GM12878 (cell line): ENCODE measurements around the gene CLDN34. TPM values are rescaled to one million over a fixed set of nuclear protein-coding genes. Genes with fewer than 3 reads are reported as not detected.

Experiments used
- ATAC-seq: fragments of 200-7000 bp; cut with Tn5 transposase; 3 replicates; pipeline ENCODE4 v1.9.1; 2020; ENCODE audit warnings: mild to moderate bottlenecking, moderate library complexity
- BruUV-seq: library from RNA; stranded (reverse); fragments of 400-500 nt; replicated peaks from 2 replicates; lab custom pipeline; 2021; lab: Mats Ljungman, UMichigan
- CTCF ChIA-PET: fragments of 300-600 bp; sonication (Branson Sonifier 250); formaldehyde crosslinking; extraction: SDS; loops from one replicate; lab custom pipeline; 2021; ENCODE audit warnings: inconsistent platforms; lab: Yijun Ruan, JAX
- POLR2A ChIA-PET: fragments of 350-600 bp; formaldehyde crosslinking; extraction: SDS; loops from one replicate; lab custom pipeline; 2021; ENCODE audit warnings: inconsistent platforms; lab: Charles Lee
- RAD21 ChIA-PET: fragments of 300-600 bp; sonication (Branson Sonifier 250); formaldehyde crosslinking; loops from one replicate; lab custom pipeline; 2023; ENCODE audit warnings: antibody characterized with exemption; ENCODE audit not compliant: unreplicated experiment; lab: Charles Lee
- SMC1A ChIA-PET: fragments of 300-600 bp; sonication (Branson Sonifier 250); formaldehyde crosslinking; loops from one replicate; lab custom pipeline; 2023; ENCODE audit not compliant: unreplicated experiment, uncharacterized antibody; lab: Charles Lee
- DNase-seq: peaks from one replicate; pipeline ENCODE4 v3.0.0-alpha.2; 2011; ENCODE audit warnings: low read depth, low spot score
- FAIRE-seq: peaks from 3 replicates; lab custom pipeline; 2011; peaks lifted over from hg19 to GRCh38; lab: Jason Lieb, UNC
- H2AFZ ChIP-seq: 2 replicates; pipeline ENCODE4 v1.6.0; 2011; ENCODE audit warnings: low read depth, low read length, control low read depth; ENCODE audit not compliant: control insufficient read depth
- H3K27ac ChIP-seq: 2 replicates; pipeline ENCODE4 v1.5.1; 2011; ENCODE audit warnings: control low read depth; ENCODE audit not compliant: control insufficient read depth, insufficient read depth
- H3K27me3 ChIP-seq, 2 experiments: replicated peaks in 1 of 2; 2 replicates each; pipeline versions ENCODE4 v1.6.0 to v1.6.1; 2011; ENCODE audit warnings: low read length in 1 of 2; ENCODE audit not compliant: control insufficient read depth in 2 of 2, insufficient read depth in 2 of 2
- H3K36me3 ChIP-seq, 2 experiments: 2 replicates each; pipeline ENCODE4 v1.5.1; 2011; ENCODE audit warnings: low read length in 1 of 2; ENCODE audit not compliant: control insufficient read depth in 2 of 2, insufficient read depth in 2 of 2
- H3K4me1 ChIP-seq: 2 replicates; pipeline ENCODE4 v1.6.1; 2011; ENCODE audit warnings: mild to moderate bottlenecking, low read length, moderate library complexity, mixed read lengths; ENCODE audit not compliant: control insufficient read depth, insufficient read depth
- H3K4me2 ChIP-seq: 2 replicates; pipeline ENCODE4 v1.6.0; 2011; ENCODE audit warnings: control low read depth; ENCODE audit not compliant: control insufficient read depth, insufficient read depth
- H3K4me3 ChIP-seq: fragments of 200-600 bp; sonication (generic); 2 replicates; pipeline ENCODE4 v1.5.1; 2016
- H3K79me2 ChIP-seq: 2 replicates; pipeline ENCODE4 v1.6.0; 2011; ENCODE audit warnings: low read length; ENCODE audit not compliant: control insufficient read depth, insufficient read depth
- H3K9ac ChIP-seq: 2 replicates; pipeline ENCODE4 v1.8.0; 2011; ENCODE audit warnings: low read length, control low read depth, mixed read lengths; ENCODE audit not compliant: control insufficient read depth, insufficient read depth
- H3K9me3 ChIP-seq: replicated peaks from 3 replicates; pipeline ENCODE4 v1.5.1; 2011; ENCODE audit warnings: mild to moderate bottlenecking, low read length; ENCODE audit not compliant: control insufficient read depth, insufficient read depth
- H4K20me1 ChIP-seq: 2 replicates; pipeline ENCODE4 v1.6.0; 2011; ENCODE audit not compliant: control insufficient read depth, insufficient read depth
- ATF7 ChIP-seq: fragments of 450-650 bp; IDR thresholded peaks from 2 replicates; pipeline ENCODE4 v1.6.1; 2016; ENCODE audit warnings: low read depth, mild to moderate bottlenecking
- BCL11A ChIP-seq: IDR thresholded peaks from 2 replicates; pipeline ENCODE4 v1.6.1; 2011; ENCODE audit warnings: low read depth, low read length
- BHLHE40 ChIP-seq, 2 experiments: fragments of 450-650 bp in 1 of 2; IDR thresholded peaks; 2 replicates each; pipeline ENCODE4 v1.6.1; 2011 to 2017; ENCODE audit warnings: low read depth in 2 of 2, borderline replicate concordance in 1 of 2, improper control_type of control experiment in 1 of 2, low read length in 1 of 2, mild to moderate bottlenecking in 1 of 2
- BMI1 ChIP-seq: fragments of 450-650 bp; IDR thresholded peaks from 2 replicates; pipeline ENCODE4 v1.6.1; 2016; ENCODE audit warnings: mild to moderate bottlenecking, moderate library complexity, borderline replicate concordance
- CHD2 ChIP-seq: IDR thresholded peaks from 2 replicates; pipeline ENCODE4 v1.6.1; 2011; ENCODE audit warnings: low read depth, low read length, improper control_type of control experiment, borderline replicate concordance
- EP300 ChIP-seq, 2 experiments: fragments of 150-350 bp in 1 of 2; IDR thresholded peaks; 2 replicates each; pipeline ENCODE4 v1.6.1; 2011 to 2012; ENCODE audit warnings: low read depth in 2 of 2, low read length in 2 of 2, borderline replicate concordance in 1 of 2, improper control_type of control experiment in 1 of 2, inconsistent platforms in 1 of 2; ENCODE audit not compliant: control insufficient read depth in 1 of 2
- IKZF2 ChIP-seq, 2 experiments: fragments of 450-650 bp; IDR thresholded peaks; 2 replicates each; pipeline ENCODE4 v1.6.1; 2017; ENCODE audit warnings: mild to moderate bottlenecking in 2 of 2, moderate library complexity in 2 of 2
- MTA2 ChIP-seq: fragments of 450-650 bp; IDR thresholded peaks from 2 replicates; pipeline ENCODE4 v1.6.1; 2016; ENCODE audit warnings: low read depth, mild to moderate bottlenecking, moderate library complexity
- MYB ChIP-seq: fragments of 150-350 bp; IDR thresholded peaks from 2 replicates; pipeline ENCODE4 v1.6.1; 2014; ENCODE audit warnings: mild to moderate bottlenecking, low read depth, low read length, borderline replicate concordance
- NR2C1 ChIP-seq: fragments of 450-650 bp; IDR thresholded peaks from 2 replicates; pipeline ENCODE4 v1.6.1; 2017; ENCODE audit warnings: antibody characterized with exemption, mild to moderate bottlenecking, moderate library complexity
- SREBF2 ChIP-seq: IDR thresholded peaks from 2 replicates; pipeline ENCODE4 v1.6.1; 2012; ENCODE audit warnings: mild to moderate bottlenecking, low read length
- TCF12 ChIP-seq: IDR thresholded peaks from 2 replicates; pipeline ENCODE4 v1.6.1; 2011; ENCODE audit warnings: low read depth, mild to moderate bottlenecking, low read length
- WGBS: methylation state at CpG from one replicate; pipeline ENCODE4 v1.1.6; 2016; ENCODE audit warnings: low lambda C conversion rate; ENCODE audit not compliant: insufficient replicate concordance, insufficient coverage; ENCODE audit errors: missing lambda C conversion rate; 5-methylcytosine and 5-hydroxymethylcytosine counted together
- in situ Hi-C: fragments of 300-500 bp; cut with MboI; formaldehyde crosslinking; loops from 9 replicates; pipeline ENCODE4 v1.14.3; 2018; ENCODE audit warnings: mixed read lengths
- intact Hi-C: fragments of 100-400 bp; cut with micrococcal nuclease; formaldehyde crosslinking; loops from one replicate; pipeline ENCODE4 v1.14.2; 2022; ENCODE audit not compliant: unreplicated experiment
- polyA plus RNA-seq, 11 experiments: library from polyadenylated mRNA; depleted of rRNA in 4 of 11; unstranded in 6 of 11; stranded (reverse) in 5 of 11; fragments of >200 nt; fragmentation: Nextera tagmentation in 4 of 11; fragmentation: Illumina TruSeq in 1 of 11; extraction: Ambion mirVana in 4 of 11; extraction: Trizol in 1 of 11; gene quantifications; 1 replicate in 1 of 11; 2 replicates in 10 of 11; pipeline versions ENCODE4 v1.2.1 to v1.2.3, GENCODE V29; 2011 to 2016; ENCODE audit warnings: inconsistent platforms in 2 of 11, missing spikeins in 2 of 11, low read depth in 1 of 11
- total RNA-seq, 4 experiments: library from RNA; depleted of rRNA in 3 of 4; stranded (reverse); fragments of >200 nt in 3 of 4; fragmentation: Illumina TruSeq in 1 of 4; extraction: Trizol in 1 of 4; gene quantifications; 2 replicates each; pipeline versions ENCODE4 v1.2.1 to v1.2.3, GENCODE V29; 2013 to 2021
- TF ChIP-seq, protein P1 (sequence below): IDR thresholded peaks from 2 replicates; pipeline ENCODE4 v1.6.1; 2011; ENCODE audit warnings: mild to moderate bottlenecking, low read depth, low read length, moderate library complexity; ENCODE audit not compliant: insufficient replicate concordance

Gene CLDN34
- total and polyA plus RNA-seq, 10 of the 15 experiments (the other 5 are each of a cell fraction or from before 2014, with no cell fraction given): not detected

GRCh38 chrX:9947131-9947794 lies 19.9 kb upstream of the CLDN34 start:
- 28% methylated on average over 10 of the region's 10 CpGs for WGBS
- no peaks in the 10 kb centered on the region for H3K36me3 ChIP-seq
- no TSS peak for BruUV-seq
- DNase-seq (no peak), FAIRE-seq (no peak), ATAC-seq (peak; percentile 43)
- no peaks in the 10 kb centered on the region for H4K20me1 ChIP-seq
- no peaks in the 10 kb centered on the region for H3K79me2 ChIP-seq
- H2AFZ ChIP-seq: no peak overlapping the region
- ChIA-PET CTCF (interaction anchor here (0.9 kb wide), 1 partner anchor 50 kb away, joined by 4 read pairs; no protein-coding TSS in a partner anchor), RAD21 (interaction anchor here (1.0 kb wide), 1 partner anchor 48 kb away, joined by 3 read pairs; no protein-coding TSS in a partner anchor), POLR2A (no interaction called here), SMC1A (no interaction called here)
- TF ChIP-seq BCL11A: peak; percentile 33; the same call in 1 of the 2 replicates
- no peak for TF ChIP-seq SREBF2
- TF ChIP-seq MYB: no peak
- 0 out of 2 replicates have a peak, but pooled peaks have one; percentile 59 for TF ChIP-seq TCF12
- TF ChIP-seq CHD2: peak; percentile 37; the same call in 1 of the 2 replicates
- TF ChIP-seq IKZF2 (IDR thresholded peaks at IDR 0.05): peak in 1 of 2 experiments; percentile 12; a peak in 2 of 4 replicates
- TF ChIP-seq ATF7: peak; percentile 26; the same call in 1 of the 2 replicates
- TF ChIP-seq EP300 (IDR thresholded peaks at IDR 0.05; ENCODE audit: borderline replicate concordance in 1 of 2, control insufficient read depth in 1 of 2, low read depth in 2 of 2, low read length in 2 of 2): peak; percentile 55 to 84; a peak in 2 of 4 replicates
- TF ChIP-seq BHLHE40 (IDR thresholded peaks at IDR 0.05; ENCODE audit: borderline replicate concordance in 1 of 2, low read depth in 2 of 2, low read length in 1 of 2): peak; percentile 54 to 62
- no peak for TF ChIP-seq NR2C1
- TF ChIP-seq MTA2: peak; percentile 79
- no peak for TF ChIP-seq BMI1
- TF ChIP-seq, protein P1, sequence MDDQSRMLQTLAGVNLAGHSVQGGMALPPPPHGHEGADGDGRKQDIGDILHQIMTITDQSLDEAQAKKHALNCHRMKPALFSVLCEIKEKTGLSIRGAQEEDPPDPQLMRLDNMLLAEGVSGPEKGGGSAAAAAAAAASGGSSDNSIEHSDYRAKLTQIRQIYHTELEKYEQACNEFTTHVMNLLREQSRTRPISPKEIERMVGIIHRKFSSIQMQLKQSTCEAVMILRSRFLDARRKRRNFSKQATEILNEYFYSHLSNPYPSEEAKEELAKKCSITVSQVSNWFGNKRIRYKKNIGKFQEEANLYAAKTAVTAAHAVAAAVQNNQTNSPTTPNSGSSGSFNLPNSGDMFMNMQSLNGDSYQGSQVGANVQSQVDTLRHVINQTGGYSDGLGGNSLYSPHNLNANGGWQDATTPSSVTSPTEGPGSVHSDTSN: peak; percentile 32
- in situ Hi-C loops: no loop called here
- H3K4me3 ChIP-seq: no peak overlapping the region
- intact Hi-C loops: loop anchor here (10.0 kb wide), 1 partner anchor 202 kb away; no protein-coding TSS in a partner anchor
- H3K27me3 ChIP-seq: no peaks in the 10 kb centered on the region; a peak in 1 of 4 replicates
- no peaks in the 10 kb centered on the region; the same call in 1 of the 3 replicates for H3K9me3 ChIP-seq
- H3K4me1 ChIP-seq: peaks cover 3% of the 10 kb centered on the region; the same call in 1 of the 2 replicates
- no peak overlapping the region for H3K27ac ChIP-seq
- no peak overlapping the region for H3K9ac ChIP-seq
- no peak overlapping the region for H3K4me2 ChIP-seq
